Neural cell (in vitro differentiated cells): ENCODE results near the gene ZNF497. TPM values are rescaled to one million over a fixed set of nuclear protein-coding genes. Genes with fewer than 3 reads are reported as not detected.
A peak's percentile ranks its signal among the peaks of the same experiment; 100 is the strongest.

Experiments
- H2AFZ ChIP-seq: fragments of 200-600, 300-800 bp; sonication (generic), shearing (Covaris generic); 2 replicates; pipeline ENCODE4 v1.6.0; 2014; ENCODE audit warnings: low read depth, mild to moderate bottlenecking, antibody characterized with exemption, low read length, moderate library complexity
- H3F3A ChIP-seq: fragments of 200-600 bp; shearing (Covaris generic); 2 replicates; pipeline ENCODE4 v1.6.1; 2016; ENCODE audit warnings: mild to moderate bottlenecking, moderate library complexity, mixed read lengths, antibody characterized with exemption, low read length; ENCODE audit not compliant: insufficient read depth, poor library complexity, severe bottlenecking
- H3K27ac ChIP-seq: fragments of 200-600, 300-800 bp; sonication (generic), shearing (Covaris generic); 2 replicates; pipeline ENCODE4 v1.5.1; 2014; ENCODE audit warnings: mild to moderate bottlenecking, low read length, moderate library complexity
- H3K27me3 ChIP-seq: fragments of 300-800, 200-600 bp; sonication (generic), shearing (Covaris generic); 2 replicates; pipeline ENCODE4 v1.6.0; 2014; ENCODE audit warnings: mild to moderate bottlenecking, low read depth, low read length, moderate library complexity; ENCODE audit not compliant: insufficient read depth
- H3K36me3 ChIP-seq: fragments of 300-800, 200-600 bp; sonication (generic), shearing (Covaris generic); 2 replicates; pipeline ENCODE4 v1.5.1; 2014; ENCODE audit warnings: mild to moderate bottlenecking, antibody characterized with exemption, low read length, moderate library complexity; ENCODE audit not compliant: insufficient read depth
- H3K4me2 ChIP-seq: fragments of 300-800, 200-600 bp; sonication (generic), shearing (Covaris generic); 2 replicates; pipeline ENCODE4 v1.6.0; 2014; ENCODE audit warnings: mild to moderate bottlenecking, low read length
- H3K4me3 ChIP-seq: fragments of 300-800, 200-600 bp; sonication (generic), shearing (Covaris generic); 2 replicates; pipeline ENCODE4 v1.5.1; 2014; ENCODE audit warnings: mild to moderate bottlenecking, low read length, moderate library complexity
- H3K79me2 ChIP-seq: fragments of 200-600 bp; shearing (Covaris generic); replicated peaks from 2 replicates; pipeline ENCODE4 v1.6.0; 2014; ENCODE audit warnings: mild to moderate bottlenecking, low read length, moderate library complexity; ENCODE audit not compliant: insufficient read depth
- H3K9ac ChIP-seq: fragments of 300-800, 200-600 bp; sonication (generic), shearing (Covaris generic); 2 replicates; pipeline ENCODE4 v1.6.1; 2016; ENCODE audit warnings: mild to moderate bottlenecking, low read length, mixed read lengths
- H3K9me2 ChIP-seq: fragments of 200-600 bp; shearing (Covaris generic); 2 replicates; pipeline ENCODE4 v1.6.1; 2016; ENCODE audit warnings: mild to moderate bottlenecking, low read length, mixed read lengths; ENCODE audit not compliant: insufficient read depth
- H3K9me3 ChIP-seq: fragments of 200-600, 300-800 bp; sonication (generic), shearing (Covaris generic); 2 replicates; pipeline ENCODE4 v1.6.1; 2016; ENCODE audit warnings: mild to moderate bottlenecking, mixed run types, low read length, moderate library complexity, mixed read lengths
- H4K20me1 ChIP-seq: fragments of 200-600 bp; shearing (Covaris generic); 2 replicates; pipeline ENCODE4 v1.6.1; 2016; ENCODE audit warnings: mild to moderate bottlenecking, mixed run types; ENCODE audit not compliant: insufficient read depth
- CTCF ChIP-seq: fragments of 450-650 bp; IDR thresholded peaks from 2 replicates; pipeline ENCODE4 v1.5.1; 2014; ENCODE audit warnings: antibody characterized with exemption, mild to moderate bottlenecking, moderate library complexity; ENCODE audit not compliant: poor library complexity, severe bottlenecking
- EP300 ChIP-seq: fragments of 450-650 bp; conservative IDR thresholded peaks from 2 replicates; pipeline ENCODE4 v1.6.1; 2014; ENCODE audit warnings: antibody characterized with exemption, mild to moderate bottlenecking, moderate library complexity; ENCODE audit not compliant: poor library complexity, severe bottlenecking
- EZH2 ChIP-seq: fragments of 200-600, 300-800 bp; shearing (Covaris generic), sonication (generic); IDR thresholded peaks from 2 replicates; pipeline ENCODE4 v1.6.1; 2014; ENCODE audit warnings: antibody characterized with exemption, low read length, borderline replicate concordance, mild to moderate bottlenecking; ENCODE audit not compliant: insufficient read depth, poor library complexity, severe bottlenecking
- MXI1 ChIP-seq: fragments of 450-650 bp; conservative IDR thresholded peaks from 2 replicates; pipeline ENCODE4 v1.6.1; 2014; ENCODE audit warnings: antibody characterized with exemption, mild to moderate bottlenecking; ENCODE audit not compliant: poor library complexity, severe bottlenecking
- POLR2AphosphoS5 ChIP-seq: IDR thresholded peaks from 2 replicates; pipeline ENCODE4 v1.6.1; 2012
- RAD21 ChIP-seq: fragments of 450-650 bp; conservative IDR thresholded peaks from 2 replicates; pipeline ENCODE4 v1.6.1; 2014; ENCODE audit warnings: antibody characterized with exemption, mild to moderate bottlenecking, moderate library complexity
- REST ChIP-seq: IDR thresholded peaks from 2 replicates; pipeline ENCODE4 v1.6.1; 2012; ENCODE audit warnings: borderline replicate concordance
- SMC3 ChIP-seq: fragments of 450-650 bp; conservative IDR thresholded peaks from 2 replicates; pipeline ENCODE4 v1.6.1; 2014; ENCODE audit warnings: antibody characterized with exemption, mild to moderate bottlenecking, moderate library complexity; ENCODE audit not compliant: poor library complexity
- TAF1 ChIP-seq: IDR thresholded peaks from 2 replicates; pipeline ENCODE4 v1.6.1; 2012; ENCODE audit warnings: low read depth
- polyA plus RNA-seq: library from polyadenylated mRNA; depleted of rRNA; stranded (reverse); fragments of >200 nt; gene quantifications from 2 replicates; pipeline ENCODE4 v1.2.3, GENCODE V29; 2014

The ZNF497 gene
- polyA plus RNA-seq, 1 donor from 2014 or later: 13.7 TPM

- Histone ChIP-seq H3K9me3 (no peaks in the 10 kb centered on the region), H3F3A (peaks cover 4% of the 10 kb centered on the region), H3K79me2 (peaks cover 20% of the 10 kb centered on the region), H4K20me1 (no peaks in the 10 kb centered on the region), H3K4me3 (peak overlapping the region; percentile 77), H2AFZ (no peak overlapping the region), H3K36me3 (no peaks in the 10 kb centered on the region), H3K9me2 (no peaks in the 10 kb centered on the region), H3K27ac (peak overlapping the region; percentile 95), H3K9ac (peak overlapping the region; percentile 92), H3K4me2 (peak overlapping the region; percentile 89), H3K27me3 (no peaks in the 10 kb centered on the region)
- peak; percentile 29 for TF ChIP-seq CTCF
- TF ChIP-seq SMC3: no peak
Observed at GRCh38 chr19:58387338-58388174, 25.0 kb upstream of the ZNF497 start.

DNA sequence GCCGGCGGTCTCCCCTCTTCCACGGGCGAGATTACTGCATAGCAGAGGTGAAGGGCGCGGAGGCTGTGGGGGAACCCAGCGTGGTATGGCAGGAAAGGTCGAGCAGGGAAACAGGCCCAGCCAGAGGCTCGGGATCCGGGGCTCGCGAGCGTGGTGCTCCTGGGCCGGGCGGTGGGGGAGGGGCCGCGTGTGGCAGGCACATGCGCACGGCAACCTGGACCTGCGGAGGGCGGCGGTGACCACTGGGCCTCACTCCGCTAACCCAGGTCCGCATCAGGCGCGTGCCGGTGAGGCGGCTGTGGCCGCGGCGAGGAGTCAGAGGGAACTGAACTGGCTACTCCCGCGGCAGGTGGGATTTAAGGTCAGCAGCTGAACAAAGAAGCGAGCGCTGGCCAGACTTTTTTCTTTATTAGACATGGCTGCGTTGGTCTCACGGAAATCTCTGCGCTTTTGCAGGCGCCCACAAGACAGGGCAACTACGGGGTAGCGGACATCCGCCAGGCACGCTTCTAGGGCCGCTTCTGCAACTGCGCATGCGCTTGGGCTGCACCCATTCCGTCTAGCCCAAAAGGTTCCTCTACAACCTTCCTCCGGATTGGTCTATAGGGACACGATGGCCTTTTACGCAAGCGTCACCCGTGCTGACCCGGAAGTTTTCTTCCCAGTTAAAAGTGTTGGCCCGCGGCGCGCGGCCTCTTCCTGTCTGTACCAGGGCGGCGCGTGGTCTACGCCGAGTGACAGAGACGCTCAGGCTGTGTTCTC lies 24.2 kb upstream of the ZNF497 start, which contains the start of gene RPS5:
Gene RPS5, plus strand, starts transcription at position 694 of the 762 bp plus-strand sequence. CDS start 869 bp downstream, outside the sequence.
- Histone ChIP-seq H3K9me3 (no peaks in the 10 kb centered on the region), H3K4me3 (peak within 1 kb of the TSS; percentile 77), H3K36me3 (no peaks in the 10 kb centered on the region), H3F3A (peaks cover 4% of the 10 kb centered on the region), H3K27ac (peak within 1 kb of the TSS; percentile 95), H2AFZ (peak within 1 kb of the TSS; percentile 78), H3K79me2 (peaks cover 20% of the 10 kb centered on the region), H3K4me2 (peak within 1 kb of the TSS; percentile 91), H3K27me3 (no peaks in the 10 kb centered on the region), H3K9ac (peak within 1 kb of the TSS; percentile 92), H4K20me1 (no peaks in the 10 kb centered on the region), H3K9me2 (no peaks in the 10 kb centered on the region)
- TF ChIP-seq CTCF (no peak), RAD21 (peak; percentile 27), POLR2AphosphoS5 (peak; percentile 96), EP300 (peak; percentile 20), TAF1 (peak; percentile 99), MXI1 (peak; percentile 98), SMC3 (no peak), EZH2 (no peak), REST (peak; percentile 98)
